ENCODE measurements around the gene CCDC80.

Gene CCDC80

DNA sequence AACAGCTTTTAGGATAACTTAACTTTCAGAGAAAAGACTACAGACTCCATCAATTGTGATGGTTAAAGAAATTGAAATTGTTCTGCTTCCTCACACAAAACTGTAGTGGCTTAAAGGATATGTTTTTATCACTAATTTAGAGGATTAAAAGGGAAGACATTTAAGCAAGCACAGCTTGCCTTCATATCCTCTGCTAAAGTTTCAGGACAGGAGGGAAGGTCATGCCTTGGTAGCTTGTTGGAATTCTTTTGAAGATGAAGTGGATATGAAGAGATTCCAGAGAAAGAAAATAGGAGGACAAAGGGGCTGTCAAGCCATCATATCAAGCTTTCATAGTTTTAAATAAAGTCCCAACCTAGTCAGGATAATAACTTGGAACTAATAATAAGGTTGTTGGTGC, 33.1 kb downstream of the CCDC80 start:
- H3K4me3 ChIP-seq (ENCODE audit: low read depth, low read length), result no peak overlapping the region
- TF ChIP-seq, protein P1, sequence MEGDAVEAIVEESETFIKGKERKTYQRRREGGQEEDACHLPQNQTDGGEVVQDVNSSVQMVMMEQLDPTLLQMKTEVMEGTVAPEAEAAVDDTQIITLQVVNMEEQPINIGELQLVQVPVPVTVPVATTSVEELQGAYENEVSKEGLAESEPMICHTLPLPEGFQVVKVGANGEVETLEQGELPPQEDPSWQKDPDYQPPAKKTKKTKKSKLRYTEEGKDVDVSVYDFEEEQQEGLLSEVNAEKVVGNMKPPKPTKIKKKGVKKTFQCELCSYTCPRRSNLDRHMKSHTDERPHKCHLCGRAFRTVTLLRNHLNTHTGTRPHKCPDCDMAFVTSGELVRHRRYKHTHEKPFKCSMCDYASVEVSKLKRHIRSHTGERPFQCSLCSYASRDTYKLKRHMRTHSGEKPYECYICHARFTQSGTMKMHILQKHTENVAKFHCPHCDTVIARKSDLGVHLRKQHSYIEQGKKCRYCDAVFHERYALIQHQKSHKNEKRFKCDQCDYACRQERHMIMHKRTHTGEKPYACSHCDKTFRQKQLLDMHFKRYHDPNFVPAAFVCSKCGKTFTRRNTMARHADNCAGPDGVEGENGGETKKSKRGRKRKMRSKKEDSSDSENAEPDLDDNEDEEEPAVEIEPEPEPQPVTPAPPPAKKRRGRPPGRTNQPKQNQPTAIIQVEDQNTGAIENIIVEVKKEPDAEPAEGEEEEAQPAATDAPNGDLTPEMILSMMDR (IDR thresholded peaks at IDR 0.05; ENCODE audit: borderline replicate concordance, insufficient read depth, low read depth, low read length), result no peak

DNA sequence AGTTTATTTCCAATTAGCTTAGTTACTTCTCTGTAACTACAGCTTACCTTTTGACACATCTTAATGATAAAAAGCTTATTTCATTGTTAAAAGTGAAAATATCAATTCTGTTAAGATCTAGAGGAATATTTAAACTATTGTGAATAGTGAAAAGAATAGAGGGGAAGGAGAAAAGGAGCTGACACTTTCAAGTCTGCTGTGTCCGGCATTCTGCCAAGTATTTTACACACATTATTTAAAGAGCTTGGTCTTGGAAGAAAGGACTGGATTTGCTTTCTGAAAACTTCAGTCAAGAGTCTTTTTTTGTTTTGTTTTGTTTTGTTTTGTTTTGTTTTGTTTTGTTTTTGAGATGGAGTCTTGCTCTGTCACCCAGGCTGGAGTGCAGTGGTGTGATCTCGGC, 34.8 kb downstream of the CCDC80 start:
- TF ChIP-seq, protein P1 (IDR thresholded peaks at IDR 0.05; ENCODE audit: borderline replicate concordance, insufficient read depth, low read depth, low read length), result no peak
- no peak overlapping the region for H3K4me3 ChIP-seq (ENCODE audit: low read depth, low read length)

DNA sequence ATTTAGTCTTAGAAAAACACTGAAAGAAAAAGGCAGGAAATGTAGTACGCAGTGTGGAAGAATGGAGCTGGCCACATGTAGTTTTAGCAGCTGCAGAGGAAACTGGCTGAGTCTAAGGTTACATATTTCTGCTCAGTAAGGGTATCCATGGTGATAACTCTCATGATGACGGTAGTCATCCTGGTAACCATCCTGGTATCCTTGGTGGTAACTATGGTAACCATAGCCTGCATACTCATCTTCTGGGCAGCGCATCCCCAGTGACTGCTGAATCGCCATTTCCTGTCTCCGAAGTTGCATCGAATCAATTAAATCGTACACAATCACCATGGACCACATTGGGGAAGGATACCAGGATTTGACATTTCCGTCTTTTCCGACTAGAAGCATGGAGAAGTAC, 35.7 kb downstream of the CCDC80 start:
- TF ChIP-seq, protein P1 (IDR thresholded peaks at IDR 0.05; ENCODE audit: borderline replicate concordance, insufficient read depth, low read depth, low read length), result no peak

DNA sequence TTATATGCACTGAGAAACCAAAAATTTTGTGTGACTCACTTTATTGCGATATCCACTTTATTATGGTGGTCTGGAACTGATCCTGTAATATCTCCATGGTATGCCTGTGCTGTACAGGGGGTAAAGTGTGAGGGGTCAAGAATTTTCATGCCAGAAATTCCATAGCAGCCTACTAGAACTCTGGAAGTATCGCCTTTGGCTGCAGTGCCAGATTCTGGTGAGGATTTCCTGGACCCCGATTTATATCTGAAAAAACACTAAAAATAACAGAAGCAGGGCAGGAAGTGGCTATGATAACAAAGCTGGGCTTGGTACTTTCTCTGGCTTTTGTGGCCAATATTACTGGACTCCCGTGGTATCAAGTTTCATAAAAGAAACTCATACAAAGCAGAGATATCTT, 36.4 kb downstream of the CCDC80 start:
- TF ChIP-seq, protein P1 (IDR thresholded peaks at IDR 0.05; ENCODE audit: borderline replicate concordance, insufficient read depth, low read depth, low read length), result no peak
- no peak overlapping the region for H3K4me3 ChIP-seq (ENCODE audit: low read depth, low read length)

More for the DNA sequence above, 35.7 kb downstream of the CCDC80 start:
- no peak overlapping the region for H3K4me3 ChIP-seq (ENCODE audit: low read depth, low read length)

DNA sequence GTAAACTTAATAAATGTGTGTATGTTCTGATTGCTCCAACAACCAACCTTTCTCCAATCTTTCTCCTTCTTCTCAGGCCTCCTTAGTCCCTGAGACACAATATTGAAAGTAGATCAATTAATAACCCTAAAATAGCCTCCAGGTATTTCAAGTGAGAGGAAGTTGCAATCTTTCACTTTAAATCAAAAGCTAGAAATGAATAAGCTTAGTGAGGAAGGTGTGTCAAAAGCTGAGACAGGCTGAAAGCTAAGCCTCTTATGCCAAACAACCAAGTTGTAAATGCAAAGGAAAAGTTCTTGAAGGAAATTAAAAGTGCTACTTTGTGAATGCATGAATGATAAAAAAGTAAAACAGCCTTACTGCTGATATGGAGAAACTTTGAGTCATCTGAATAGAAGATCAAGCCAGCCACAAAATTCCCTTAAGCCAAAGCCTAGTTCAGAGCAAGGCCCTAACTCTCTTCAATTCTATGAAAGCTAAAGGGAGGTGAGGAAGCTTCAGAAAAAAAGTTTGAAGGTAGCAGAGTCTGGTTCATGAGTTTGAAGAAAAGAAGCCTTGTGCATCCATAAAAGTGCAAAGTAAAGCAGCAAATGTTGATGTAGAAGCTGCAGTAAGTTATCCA, 38.6 kb downstream of the CCDC80 start:
- no peak overlapping the region for H3K4me3 ChIP-seq (ENCODE audit: low read depth, low read length)
- TF ChIP-seq, protein P1 (IDR thresholded peaks at IDR 0.05; ENCODE audit: borderline replicate concordance, insufficient read depth, low read depth, low read length), result no peak

DNA sequence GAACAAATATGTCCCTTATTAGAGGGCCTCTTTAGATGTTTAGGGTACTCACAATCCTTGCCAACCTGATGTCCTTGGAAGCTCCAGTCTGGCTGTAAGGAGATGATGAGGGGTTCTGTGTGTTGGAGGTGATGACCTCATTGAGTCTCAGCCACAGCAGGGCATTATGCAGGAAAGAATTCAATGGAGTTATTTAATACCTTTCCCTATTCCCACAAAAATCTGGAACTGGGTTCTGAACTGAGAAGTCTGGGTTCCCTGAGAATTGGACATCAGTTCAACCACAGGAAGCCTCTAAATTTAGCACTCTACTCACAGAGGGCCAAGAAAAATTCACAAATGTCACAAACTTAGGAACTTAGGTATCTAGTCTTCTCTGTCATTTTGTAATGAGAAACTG, 42.2 kb downstream of the CCDC80 start:
- TF ChIP-seq, protein P1 (IDR thresholded peaks at IDR 0.05; ENCODE audit: borderline replicate concordance, insufficient read depth, low read depth, low read length), result no peak
- no peak overlapping the region for H3K4me3 ChIP-seq (ENCODE audit: low read depth, low read length)

DNA sequence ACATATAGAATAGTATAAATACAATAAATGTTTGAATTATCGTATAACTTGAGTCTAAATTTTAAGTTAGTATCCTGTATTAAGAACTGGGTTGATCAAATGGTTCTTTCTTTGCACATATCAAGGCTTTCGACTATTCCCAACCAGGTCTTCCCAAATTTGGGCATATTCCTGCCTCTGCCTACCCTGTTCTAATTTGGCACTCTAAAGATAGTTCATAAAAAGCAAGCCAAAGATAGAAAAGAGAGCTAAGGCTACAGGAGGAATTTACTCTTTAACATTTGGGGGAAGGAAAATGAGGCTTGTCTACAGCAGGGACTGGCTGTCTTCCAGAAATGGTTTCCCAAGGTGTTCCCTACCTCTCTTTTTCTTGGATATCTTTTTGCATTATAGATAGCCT, 43.0 kb downstream of the CCDC80 start:
- H3K4me3 ChIP-seq (ENCODE audit: low read depth, low read length), result no peak overlapping the region
- TF ChIP-seq, protein P1 (IDR thresholded peaks at IDR 0.05; ENCODE audit: borderline replicate concordance, insufficient read depth, low read depth, low read length), result no peak

Measured in GM12875 (cell line).